Kidney (tissue), 14 donors: ENCODE data around the gene PODXL2. TPM values are rescaled to one million over a fixed set of nuclear protein-coding genes. Genes with fewer than 3 reads are reported as not detected.

Experiments used
- DNase-seq, 5 donors: peaks; one replicate each; pipeline ENCODE4 v3.0.0-alpha.2; 2013 to 2020
- FAIRE-seq: peaks from 2 replicates; lab custom pipeline; 2012; peaks lifted over from hg19 to GRCh38; lab: Jason Lieb, UNC
- H3K27ac ChIP-seq, 2 donors: one replicate each; pipeline ENCODE4 v1.7.0; 2013; ENCODE audit warnings: low read depth in 2 of 2, low read length in 2 of 2, inconsistent platforms in 1 of 2
- H3K27me3 ChIP-seq: one replicate; pipeline ENCODE4 v1.7.1; 2013; ENCODE audit warnings: low read length, inconsistent platforms; ENCODE audit not compliant: control insufficient read depth, insufficient read depth
- H3K36me3 ChIP-seq, 3 donors: one replicate each; pipeline versions ENCODE4 v1.7.0 to v1.7.1; 2013; ENCODE audit warnings: low read length in 3 of 3, control low read depth in 1 of 3, inconsistent platforms in 1 of 3; ENCODE audit not compliant: insufficient read depth in 3 of 3, control insufficient read depth in 2 of 3
- H3K4me1 ChIP-seq, 3 donors: one replicate each; pipeline versions ENCODE4 v1.7.0 to v1.7.1; 2013; ENCODE audit warnings: low read length in 3 of 3, inconsistent platforms in 1 of 3, low read depth in 1 of 3; ENCODE audit not compliant: control insufficient read depth in 2 of 3, insufficient read depth in 2 of 3
- H3K4me3 ChIP-seq, 3 donors: one replicate each; pipeline versions ENCODE4 v1.7.0 to v1.8.1; 2013; ENCODE audit warnings: low read length in 3 of 3, control low read depth in 1 of 3, inconsistent platforms in 1 of 3
- H3K9ac ChIP-seq, 3 donors: one replicate each; pipeline versions ENCODE4 v1.7.0 to v1.7.1; 2013; ENCODE audit warnings: low read length in 3 of 3, control low read depth in 1 of 3, inconsistent platforms in 1 of 3
- H3K9me3 ChIP-seq, 3 donors: one replicate each; pipeline versions ENCODE4 v1.7.0 to v1.7.1; 2013; ENCODE audit warnings: low read length in 3 of 3, control low read depth in 1 of 3, inconsistent platforms in 1 of 3; ENCODE audit not compliant: control insufficient read depth in 2 of 3, insufficient read depth in 1 of 3
- intact Hi-C: fragments of 100-400 bp; cut with DNase I; formaldehyde crosslinking; loops from one replicate; pipeline ENCODE4 v1.11.1; 2022
- polyA plus RNA-seq: library from polyadenylated mRNA; stranded (reverse); fragments of 350-450 nt; fragmentation: Illumina TruSeq; extraction: RNeasy Lipid Tissue Mini Kit (QIAGEN cat#74804); gene quantifications from one replicate; pipeline ENCODE4 v1.2.3, GENCODE V29; 2014; ENCODE audit warnings: low read depth, low replicate concordance; ENCODE audit not compliant: insufficient read depth
- total RNA-seq: library from RNA; stranded (reverse); fragmentation: NEBNext Ultra II Directional; extraction: Animal tissue kit (Norgen Biotek cat#: 25700); gene quantifications from one replicate; pipeline ENCODE4 v1.2.1, GENCODE V29; 2021
- TF ChIP-seq, protein P1 (sequence below): IDR thresholded peaks from 3 replicates; pipeline ENCODE4 v1.5.1; 2012; ENCODE audit warnings: mild to moderate bottlenecking, moderate library complexity, borderline replicate concordance; ENCODE audit not compliant: insufficient read depth; ENCODE audit errors: extremely low read depth
- donor health status: control.
- donor health status: control.
- donor health status: control.
- donor health status: control.
- donor health status: control.
- donor health status: DM: yes; HTN: yes; CAD: no.
- donor health status: Normal renal cell carcinoma (clear cell type).

PODXL2 gene
- total and polyA plus RNA-seq, 2 donors from 2014 or later = 7.4 to 10.5 TPM

DNA sequence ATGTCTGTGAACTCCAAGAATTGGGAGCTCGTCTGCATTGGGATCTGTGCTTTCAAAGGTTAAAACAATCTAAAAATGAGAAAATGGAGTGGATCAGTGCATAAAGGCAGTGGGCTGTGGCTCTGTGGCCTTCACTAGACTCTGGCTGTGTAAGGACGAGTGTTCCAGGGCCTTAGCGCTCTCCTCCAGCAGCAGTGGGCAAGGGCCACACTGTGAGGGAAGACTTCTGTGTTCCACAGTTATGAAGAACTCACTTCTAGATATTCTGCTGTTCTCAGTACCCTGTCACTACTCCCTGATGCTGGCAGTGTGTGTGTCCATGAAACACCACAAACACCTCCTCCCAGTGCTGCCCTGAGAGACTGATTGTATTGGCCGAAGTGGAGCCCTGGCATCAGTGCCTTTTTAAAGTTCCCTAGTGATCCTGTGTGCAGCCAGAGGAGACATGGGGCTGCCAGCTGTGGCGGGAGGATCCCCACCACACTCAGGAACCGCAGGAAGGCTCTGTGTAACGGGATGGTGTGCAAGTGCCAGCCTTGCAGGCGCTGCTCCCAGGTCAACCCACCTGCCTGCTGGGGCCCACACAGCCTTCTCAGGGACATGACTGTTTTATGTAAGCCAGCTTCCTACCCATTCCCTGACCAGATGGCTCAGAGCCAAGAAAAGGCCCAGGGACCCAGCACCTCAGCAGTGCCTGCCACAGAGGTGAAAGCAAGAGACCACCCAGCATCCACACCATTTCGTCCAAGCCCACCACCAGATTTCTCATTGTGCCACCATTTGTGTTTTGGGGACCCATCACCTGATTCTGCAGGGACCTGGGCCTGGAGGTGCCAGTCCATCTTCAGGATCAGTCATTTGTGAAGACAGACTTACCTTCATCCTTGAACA lies 84.1 kb downstream of the PODXL2 start:
- no peak overlapping the region for H3K4me3 ChIP-seq
- no peaks in the 10 kb centered on the region for H3K27me3 ChIP-seq
- H3K4me1 ChIP-seq = no peaks in the 10 kb centered on the region
- no peaks in the 10 kb centered on the region for H3K36me3 ChIP-seq
- H3K9me3 ChIP-seq = no peaks in the 10 kb centered on the region
- peak in 1 of 5 donors; percentile 65 for DNase-seq
- H3K27ac ChIP-seq = no peak overlapping the region
- TF ChIP-seq, protein P1, sequence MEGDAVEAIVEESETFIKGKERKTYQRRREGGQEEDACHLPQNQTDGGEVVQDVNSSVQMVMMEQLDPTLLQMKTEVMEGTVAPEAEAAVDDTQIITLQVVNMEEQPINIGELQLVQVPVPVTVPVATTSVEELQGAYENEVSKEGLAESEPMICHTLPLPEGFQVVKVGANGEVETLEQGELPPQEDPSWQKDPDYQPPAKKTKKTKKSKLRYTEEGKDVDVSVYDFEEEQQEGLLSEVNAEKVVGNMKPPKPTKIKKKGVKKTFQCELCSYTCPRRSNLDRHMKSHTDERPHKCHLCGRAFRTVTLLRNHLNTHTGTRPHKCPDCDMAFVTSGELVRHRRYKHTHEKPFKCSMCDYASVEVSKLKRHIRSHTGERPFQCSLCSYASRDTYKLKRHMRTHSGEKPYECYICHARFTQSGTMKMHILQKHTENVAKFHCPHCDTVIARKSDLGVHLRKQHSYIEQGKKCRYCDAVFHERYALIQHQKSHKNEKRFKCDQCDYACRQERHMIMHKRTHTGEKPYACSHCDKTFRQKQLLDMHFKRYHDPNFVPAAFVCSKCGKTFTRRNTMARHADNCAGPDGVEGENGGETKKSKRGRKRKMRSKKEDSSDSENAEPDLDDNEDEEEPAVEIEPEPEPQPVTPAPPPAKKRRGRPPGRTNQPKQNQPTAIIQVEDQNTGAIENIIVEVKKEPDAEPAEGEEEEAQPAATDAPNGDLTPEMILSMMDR = no peak
- intact Hi-C loops = no loop called here
- H3K9ac ChIP-seq = no peak overlapping the region
- FAIRE-seq = no peak

DNA sequence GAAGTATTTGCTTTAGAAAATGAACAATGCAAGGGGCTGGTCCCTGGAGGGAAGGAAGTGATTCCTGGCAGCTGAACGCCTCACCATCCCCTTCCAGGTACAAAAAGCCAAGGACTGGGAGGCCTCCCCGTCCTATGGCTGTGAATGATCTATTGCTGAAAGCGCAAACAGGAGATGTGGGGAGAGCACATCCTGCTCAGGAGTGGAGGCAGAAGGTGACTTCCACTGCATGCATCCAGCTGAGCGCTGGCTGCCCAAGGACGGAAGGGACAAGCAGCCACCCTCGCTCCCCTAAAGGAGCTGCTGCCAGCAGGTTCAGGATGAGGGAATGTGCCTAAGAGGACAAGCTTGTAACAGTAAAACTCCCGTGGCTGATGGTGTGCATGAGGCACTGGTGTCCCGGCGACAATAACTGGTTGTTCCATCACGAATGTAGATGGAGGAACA lies 85.2 kb downstream of the PODXL2 start:
- Histone ChIP-seq H3K36me3 (no peaks in the 10 kb centered on the region), H3K9ac (no peak overlapping the region), H3K4me1 (no peaks in the 10 kb centered on the region), H3K9me3 (no peaks in the 10 kb centered on the region), H3K27me3 (no peaks in the 10 kb centered on the region), H3K4me3 (no peak overlapping the region), H3K27ac (no peak overlapping the region)
- FAIRE-seq (no peak), DNase-seq (peak in 2 of 5 donors; percentile 45 to 62)
- TF ChIP-seq, protein P1 = no peak
- intact Hi-C loops = no loop called here

DNA sequence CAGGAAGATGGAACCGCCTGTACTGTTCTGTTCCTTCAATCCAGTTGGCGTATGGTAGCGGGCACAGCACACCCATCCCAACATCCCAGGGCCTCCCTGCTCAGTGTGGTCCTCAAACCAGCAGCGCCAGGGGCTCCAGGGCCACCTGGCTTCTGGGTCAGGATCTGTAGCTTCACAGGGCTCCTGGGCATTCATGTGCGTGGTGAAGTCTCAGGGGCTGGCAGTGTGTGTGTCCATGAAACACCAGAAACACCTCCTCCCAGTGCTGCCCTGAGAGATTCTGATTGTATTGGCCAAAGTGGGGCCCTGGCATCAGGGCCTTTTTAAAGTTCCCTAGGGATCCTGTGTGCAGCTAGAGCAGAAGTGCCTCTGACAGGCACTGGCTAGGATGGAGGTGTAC lies 85.9 kb downstream of the PODXL2 start:
- H3K27me3 ChIP-seq = no peaks in the 10 kb centered on the region
- no peak overlapping the region for H3K27ac ChIP-seq
- no peak overlapping the region for H3K9ac ChIP-seq
- no peaks in the 10 kb centered on the region for H3K9me3 ChIP-seq
- H3K4me3 ChIP-seq = no peak overlapping the region
- no peaks in the 10 kb centered on the region for H3K4me1 ChIP-seq
- intact Hi-C loops = no loop called here
- DNase-seq (peak in 1 of 5 donors; percentile 56), FAIRE-seq (no peak)
- TF ChIP-seq, protein P1 = no peak
- no peaks in the 10 kb centered on the region for H3K36me3 ChIP-seq
